Measurements from ENCODE around the gene RNASE13.
A peak's percentile ranks its signal among the peaks of the same experiment; 100 is the strongest.

Gene RNASE13

GRCh38 chr14:21077672-21078071 lies 43.1 kb upstream of the RNASE13 start:
- TF ChIP-seq CTCF (IDR thresholded peaks at IDR 0.05; ENCODE audit: low read depth, low read length): no peak
- no peak overlapping the region for H3K4me3 ChIP-seq (ENCODE audit: low read depth, low read length)
- H3K36me3 ChIP-seq: peaks cover 26% of the 10 kb centered on the region
- no peak for DNase-seq
- H3K4me1 ChIP-seq: peaks cover 9% of the 10 kb centered on the region
- H3K27me3 ChIP-seq: no peaks in the 10 kb centered on the region
- H3K9me3 ChIP-seq: no peaks in the 10 kb centered on the region

- H3K9me3 ChIP-seq: no peaks in the 10 kb centered on the region
- TF ChIP-seq CTCF (IDR thresholded peaks at IDR 0.05; ENCODE audit: low read depth, low read length): no peak
- no peaks in the 10 kb centered on the region for H3K27me3 ChIP-seq
- peaks cover 15% of the 10 kb centered on the region for H3K4me1 ChIP-seq
- no peak overlapping the region for H3K4me3 ChIP-seq (ENCODE audit: low read depth, low read length)
- peaks cover 16% of the 10 kb centered on the region for H3K36me3 ChIP-seq
- DNase-seq: peak; percentile 56
Observed at GRCh38 chr14:21075719-21076437, 41.3 kb upstream of the RNASE13 start.

GRCh38 chr14:21074398-21075272 lies 40.0 kb upstream of the RNASE13 start:
- Histone ChIP-seq H3K4me1 (peaks cover 15% of the 10 kb centered on the region), H3K27me3 (peaks cover 2% of the 10 kb centered on the region), H3K36me3 (peaks cover 16% of the 10 kb centered on the region), H3K9me3 (no peaks in the 10 kb centered on the region), H3K4me3 (ENCODE audit: low read depth, low read length) (no peak overlapping the region)
- no peak for TF ChIP-seq CTCF (IDR thresholded peaks at IDR 0.05; ENCODE audit: low read depth, low read length)
- no peak for DNase-seq

GRCh38 chr14:21073921-21074320 lies 39.3 kb upstream of the RNASE13 start:
- TF ChIP-seq CTCF (IDR thresholded peaks at IDR 0.05; ENCODE audit: low read depth, low read length): no peak
- Histone ChIP-seq H3K4me3 (ENCODE audit: low read depth, low read length) (no peak overlapping the region), H3K36me3 (peaks cover 16% of the 10 kb centered on the region), H3K9me3 (no peaks in the 10 kb centered on the region), H3K4me1 (peaks cover 21% of the 10 kb centered on the region), H3K27me3 (peaks cover 9% of the 10 kb centered on the region)
- DNase-seq: no peak

DNA sequence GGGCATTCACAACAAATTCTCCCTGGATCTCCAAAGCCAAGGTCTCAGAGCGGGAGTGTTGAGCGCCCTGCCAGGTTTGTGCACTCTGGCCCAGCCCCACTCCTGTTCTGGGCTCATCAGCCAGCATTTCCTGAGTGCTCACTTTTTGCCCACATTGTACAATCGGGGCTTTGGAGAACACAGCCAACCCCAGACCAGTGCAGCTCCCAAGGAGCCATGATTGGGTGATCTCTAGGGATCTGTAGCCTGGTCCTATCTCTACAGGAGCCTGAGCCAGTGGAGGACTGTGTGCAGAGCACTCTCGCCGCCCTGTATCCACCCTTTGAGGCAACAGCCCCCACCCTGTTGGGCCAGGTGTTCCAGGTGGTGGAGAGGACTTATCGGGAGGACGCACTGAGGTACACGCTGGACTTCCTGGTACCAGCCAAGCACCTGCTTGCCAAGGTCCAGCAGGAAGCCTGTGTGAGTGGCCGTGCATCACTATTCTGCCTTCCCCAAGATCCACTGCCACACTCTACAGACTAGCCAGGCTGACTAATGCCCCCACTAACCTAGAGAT lies 38.3 kb upstream of the RNASE13 start:
- peaks cover 21% of the 10 kb centered on the region for H3K4me1 ChIP-seq
- H3K36me3 ChIP-seq: peaks cover 14% of the 10 kb centered on the region
- H3K27me3 ChIP-seq: peaks cover 12% of the 10 kb centered on the region
- no peak for DNase-seq
- TF ChIP-seq CTCF (IDR thresholded peaks at IDR 0.05; ENCODE audit: low read depth, low read length): no peak
- no peak overlapping the region for H3K4me3 ChIP-seq (ENCODE audit: low read depth, low read length)
- H3K9me3 ChIP-seq: no peaks in the 10 kb centered on the region
